H7 (cell line): ENCODE data around the gene ABL1. TPM values are rescaled to one million over a fixed set of nuclear protein-coding genes. Genes with fewer than 3 reads are reported as not detected.

Experiments used
- DNase-seq: peaks from one replicate; pipeline ENCODE4 v3.0.0; 2012
- H3K27me3 ChIP-seq: 2 replicates; pipeline ENCODE4 v1.6.0; 2011; ENCODE audit warnings: mild to moderate bottlenecking, low read length; ENCODE audit not compliant: control insufficient read depth, insufficient read depth
- H3K36me3 ChIP-seq: replicated peaks from 2 replicates; pipeline ENCODE4 v1.5.1; 2011; ENCODE audit warnings: low read length; ENCODE audit not compliant: control insufficient read depth, insufficient read depth
- H3K4me3 ChIP-seq: 2 replicates; pipeline ENCODE4 v1.5.1; 2011; ENCODE audit warnings: low read depth, mild to moderate bottlenecking, control low read depth, low read length, moderate library complexity; ENCODE audit not compliant: insufficient read depth
- total RNA-seq: library from RNA; depleted of rRNA; stranded (reverse); fragments of >200 nt; shearing (Covaris generic); gene quantifications from 2 replicates; pipeline ENCODE4 v1.2.3, GENCODE V29; 2014; rRNA removed

The ABL1 gene
- total RNA-seq, 1 experiment from 2014 or later = 57.6 TPM

GRCh38 chr9:130933114-130934046 lies 98.3 kb downstream of the ABL1 start:
- peak; percentile 69 for DNase-seq
- Histone ChIP-seq H3K4me3 (no peak overlapping the region; the same call in 1 of the 2 replicates), H3K27me3 (peaks cover 12% of the 10 kb centered on the region), H3K36me3 (no peaks in the 10 kb centered on the region)

GRCh38 chr9:130934246-130934645 lies 99.2 kb downstream of the ABL1 start:
- no peak for DNase-seq
- Histone ChIP-seq H3K36me3 (no peaks in the 10 kb centered on the region), H3K4me3 (no peak overlapping the region), H3K27me3 (peaks cover 19% of the 10 kb centered on the region)

DNA sequence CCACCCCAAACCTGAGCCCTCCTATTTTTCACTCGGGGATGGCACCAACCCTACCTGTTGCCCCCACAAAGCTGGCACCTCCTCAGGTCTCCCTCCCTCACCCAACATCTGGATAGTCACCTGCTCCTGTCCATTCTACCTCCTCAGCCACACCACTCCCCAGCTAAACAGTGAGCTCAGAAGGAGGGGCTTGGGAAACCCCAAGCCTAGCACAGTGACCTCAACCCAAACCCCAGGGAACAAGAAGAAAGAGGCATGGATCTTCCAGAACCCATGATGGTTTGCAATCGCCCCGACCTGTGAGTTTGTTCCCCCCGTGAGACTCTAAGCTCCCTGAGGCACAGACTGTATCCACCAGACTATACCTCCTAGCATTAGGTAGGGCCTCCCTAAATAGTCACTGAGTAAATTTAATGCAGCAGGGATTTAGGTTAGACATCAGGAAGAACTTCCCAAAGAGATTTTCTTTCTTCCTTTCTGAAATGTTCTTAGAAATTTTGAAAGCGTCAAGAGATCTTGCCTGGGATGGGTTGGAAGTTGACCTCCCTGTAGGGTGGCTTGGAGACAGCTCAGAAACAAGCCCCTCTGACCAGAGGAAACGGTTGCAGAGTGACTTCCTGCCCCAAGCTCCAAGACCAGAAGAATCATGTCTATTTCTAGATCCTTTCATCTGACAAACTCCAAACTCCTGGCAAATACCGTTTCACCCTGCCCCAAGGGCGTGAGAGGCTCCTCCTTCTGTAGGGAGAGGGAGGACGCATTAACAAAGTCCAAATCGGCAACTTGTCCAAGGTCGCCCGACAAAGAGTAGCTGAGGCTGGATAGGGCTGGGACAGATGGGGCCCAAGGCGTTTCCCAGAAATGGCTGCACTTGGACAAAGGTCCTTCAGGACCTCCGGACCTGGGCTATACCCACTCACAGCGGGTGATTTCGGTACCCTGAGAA lies 99.9 kb downstream of the ABL1 start:
- Histone ChIP-seq H3K36me3 (no peaks in the 10 kb centered on the region), H3K4me3 (no peak overlapping the region), H3K27me3 (peaks cover 26% of the 10 kb centered on the region)
- DNase-seq = no peak

DNA sequence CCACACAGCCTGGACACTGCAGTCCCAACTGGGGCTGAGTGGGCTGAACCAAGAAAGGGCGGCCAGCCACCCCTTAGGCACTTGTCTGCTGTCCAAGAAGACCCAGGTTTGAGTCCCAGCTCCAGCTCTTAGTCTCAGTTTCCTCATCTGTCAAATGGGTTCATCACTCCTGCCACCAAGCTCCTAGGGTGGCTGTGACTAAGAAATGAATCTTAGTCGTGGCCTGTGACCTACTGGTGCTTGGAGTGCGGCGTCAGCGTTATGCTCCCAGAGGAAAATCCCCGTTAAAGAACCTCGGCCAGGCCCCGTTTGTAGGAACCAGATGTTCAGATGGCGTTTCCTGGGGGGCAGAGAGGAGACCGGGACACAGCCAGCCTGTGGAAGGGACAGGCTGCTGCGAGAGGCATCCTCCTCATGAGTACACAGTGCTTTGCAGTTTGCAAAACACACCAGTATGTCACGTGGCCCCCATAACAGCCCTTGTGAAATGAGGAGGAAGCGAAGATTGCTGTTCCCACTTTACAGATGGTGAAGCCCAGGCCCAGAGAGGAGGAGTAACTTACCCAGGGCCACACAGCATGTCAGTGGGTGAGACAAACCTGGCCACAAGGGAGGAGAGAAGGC lies 100.7 kb downstream of the ABL1 start:
- H3K27me3 ChIP-seq = peaks cover 34% of the 10 kb centered on the region
- H3K36me3 ChIP-seq = no peaks in the 10 kb centered on the region
- DNase-seq = no peak
- no peak overlapping the region for H3K4me3 ChIP-seq

- Histone ChIP-seq H3K27me3 (peaks cover 38% of the 10 kb centered on the region), H3K4me3 (no peak overlapping the region), H3K36me3 (no peaks in the 10 kb centered on the region)
- DNase-seq = peak; percentile 93
Observed at GRCh38 chr9:130936285-130937117, 101.4 kb downstream of the ABL1 start.

Other genes with a start within 250 kb of the ABL1 start
- gene PRDM12, start 170.7 kb upstream of the ABL1 start, total RNA-seq = 0.11 and 0.31 TPM in 2 replicates
- gene EXOSC2, start 141.5 kb upstream of the ABL1 start, total RNA-seq = 53.1 and 61.9 TPM in 2 replicates
- not detected in 2 replicates for gene QRFP, start 61.6 kb downstream of the ABL1 start, total RNA-seq
- gene FIBCD1, start 104.0 kb downstream of the ABL1 start, total RNA-seq = 6.1 and 6.2 TPM in 2 replicates
- 84.9 and 91.8 TPM in 2 replicates for gene LAMC3, start 173.9 kb downstream of the ABL1 start, total RNA-seq